Measurements from ENCODE around the gene TOR2A. TPM values are rescaled to one million over a fixed set of nuclear protein-coding genes. Genes with fewer than 3 reads are reported as not detected.

The TOR2A gene
- total RNA-seq, 1 experiment from 2014 or later: 2.6 TPM

DNA sequence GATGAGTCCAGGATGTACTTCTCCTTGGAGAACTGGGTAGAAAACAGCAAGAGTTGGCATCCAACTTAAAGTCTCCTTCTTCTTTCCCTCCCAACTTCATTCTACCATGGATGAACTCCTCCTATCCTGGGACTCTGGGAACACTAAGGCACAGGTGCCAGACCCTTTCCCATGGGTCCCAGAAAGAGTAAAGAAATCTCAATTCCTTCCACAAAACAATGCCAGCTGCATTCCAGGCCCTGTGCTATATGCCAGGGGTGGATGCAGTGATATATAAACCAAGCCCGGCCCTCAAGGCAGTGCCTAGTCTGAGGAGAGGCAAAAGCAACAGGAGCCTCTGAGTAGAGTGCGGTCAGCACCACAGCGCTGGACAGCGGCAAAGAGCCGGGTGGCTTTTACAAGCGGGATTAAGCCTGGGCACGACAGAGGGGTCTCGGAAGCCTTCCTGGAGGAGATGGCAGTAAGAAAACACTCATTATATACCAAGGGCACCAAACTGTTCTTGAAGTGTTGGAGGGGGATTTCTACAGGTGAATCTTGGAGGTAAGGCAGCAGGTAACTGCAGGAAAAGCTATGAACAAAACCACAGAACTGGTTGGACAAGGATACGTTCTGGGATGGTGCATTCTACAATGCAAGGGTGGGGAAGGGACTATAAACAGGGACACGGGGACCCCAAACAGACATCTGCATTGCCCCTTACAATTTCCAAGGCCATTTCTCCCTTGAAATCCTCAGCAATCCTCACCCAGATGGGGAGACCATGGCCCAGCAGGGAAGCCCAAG, 16.4 kb upstream of the TOR2A start:
- in situ Hi-C loops (cut with HindIII; ENCODE audit: low pct_unique_long_range_greater_than_20kb, low sequenced_read_pairs): no loop called here
- peak; percentile 31 for DNase-seq (ENCODE audit: low read depth)

GRCh38 chr9:127749090-127749787, 14.1 kb upstream of the TOR2A start:
- no peak for DNase-seq (ENCODE audit: low read depth)
- in situ Hi-C loops (cut with HindIII; ENCODE audit: low pct_unique_long_range_greater_than_20kb, low sequenced_read_pairs): no loop called here

GRCh38 chr9:127746959-127747569, 12.0 kb upstream of the TOR2A start:
- no peak for DNase-seq (ENCODE audit: low read depth)
- in situ Hi-C loops (cut with HindIII; ENCODE audit: low pct_unique_long_range_greater_than_20kb, low sequenced_read_pairs): no loop called here

DNA sequence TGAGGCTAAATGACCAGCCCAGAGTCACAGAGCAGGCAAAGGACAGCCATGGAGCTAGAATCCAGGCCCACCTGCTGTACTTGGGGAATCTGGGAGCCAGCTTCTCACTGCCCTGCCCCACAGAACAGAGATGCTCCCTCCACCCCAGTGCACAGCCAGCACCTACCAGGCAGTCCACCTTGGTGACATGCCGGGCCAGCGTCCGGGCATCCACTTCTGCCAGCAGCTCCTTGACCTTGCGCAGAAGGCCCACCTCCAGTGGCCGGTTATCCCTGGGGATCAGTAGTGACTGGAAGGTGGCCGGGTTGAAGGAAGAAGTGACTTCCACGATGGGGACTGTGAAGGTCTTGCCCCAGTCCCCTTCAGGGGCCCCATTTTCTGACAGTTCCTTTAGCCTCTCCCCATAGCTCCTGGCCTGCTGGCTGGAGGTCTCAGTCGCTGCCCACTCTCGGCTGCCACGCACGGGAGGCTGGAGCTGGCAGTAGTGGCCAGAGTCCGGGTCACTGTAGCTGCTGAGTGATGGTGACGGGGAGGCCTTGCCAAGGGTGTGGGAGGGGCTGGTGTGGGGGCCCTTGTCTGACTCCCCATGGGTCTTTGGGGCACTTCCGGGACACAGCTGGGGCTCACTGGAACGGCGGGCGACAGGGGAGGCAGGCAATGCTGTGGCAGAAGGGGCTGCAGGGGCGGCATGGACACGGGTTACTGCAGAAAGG, 9.5 kb upstream of the TOR2A start:
- DNase-seq (ENCODE audit: low read depth): no peak
- in situ Hi-C loops (cut with HindIII; ENCODE audit: low pct_unique_long_range_greater_than_20kb, low sequenced_read_pairs): no loop called here

DNA sequence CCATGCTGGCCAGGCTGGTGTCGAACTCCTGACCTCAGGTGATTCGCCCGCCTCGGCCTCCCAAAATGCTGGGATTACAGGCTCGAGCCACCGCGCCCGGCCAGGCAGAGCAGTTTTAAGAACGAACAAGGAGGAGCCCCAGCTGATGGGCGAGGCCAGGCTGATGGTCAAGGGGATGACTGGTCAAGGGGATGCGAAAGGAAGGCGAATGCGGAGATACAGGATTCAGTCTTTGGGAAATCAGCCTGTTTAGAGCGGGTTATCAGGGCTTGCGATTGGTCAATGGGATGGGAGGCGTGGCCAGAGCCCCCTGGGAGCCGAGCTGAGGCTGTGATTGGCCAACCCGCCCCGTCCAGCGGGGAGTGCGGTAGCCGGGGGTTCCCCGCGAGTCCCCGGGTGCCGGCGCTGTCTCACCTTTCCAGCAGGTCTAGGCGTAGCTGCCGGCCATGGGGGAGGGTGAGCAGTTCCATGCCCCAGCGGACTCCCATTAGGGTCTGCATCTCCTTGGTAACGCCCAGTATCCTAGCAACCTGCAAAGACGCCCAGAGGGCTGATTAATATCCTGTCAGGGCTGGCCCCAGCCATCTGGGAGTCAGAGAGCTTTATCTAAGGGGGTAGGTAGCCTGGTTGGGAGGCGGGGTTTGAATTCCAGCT, 7.5 kb upstream of the TOR2A start:
- peak; percentile 85 for DNase-seq (ENCODE audit: low read depth)
- in situ Hi-C loops (cut with HindIII; ENCODE audit: low pct_unique_long_range_greater_than_20kb, low sequenced_read_pairs): no loop called here

GRCh38 chr9:127741831-127742434, 6.8 kb upstream of the TOR2A start:
- in situ Hi-C loops (cut with HindIII; ENCODE audit: low pct_unique_long_range_greater_than_20kb, low sequenced_read_pairs): no loop called here

DNA sequence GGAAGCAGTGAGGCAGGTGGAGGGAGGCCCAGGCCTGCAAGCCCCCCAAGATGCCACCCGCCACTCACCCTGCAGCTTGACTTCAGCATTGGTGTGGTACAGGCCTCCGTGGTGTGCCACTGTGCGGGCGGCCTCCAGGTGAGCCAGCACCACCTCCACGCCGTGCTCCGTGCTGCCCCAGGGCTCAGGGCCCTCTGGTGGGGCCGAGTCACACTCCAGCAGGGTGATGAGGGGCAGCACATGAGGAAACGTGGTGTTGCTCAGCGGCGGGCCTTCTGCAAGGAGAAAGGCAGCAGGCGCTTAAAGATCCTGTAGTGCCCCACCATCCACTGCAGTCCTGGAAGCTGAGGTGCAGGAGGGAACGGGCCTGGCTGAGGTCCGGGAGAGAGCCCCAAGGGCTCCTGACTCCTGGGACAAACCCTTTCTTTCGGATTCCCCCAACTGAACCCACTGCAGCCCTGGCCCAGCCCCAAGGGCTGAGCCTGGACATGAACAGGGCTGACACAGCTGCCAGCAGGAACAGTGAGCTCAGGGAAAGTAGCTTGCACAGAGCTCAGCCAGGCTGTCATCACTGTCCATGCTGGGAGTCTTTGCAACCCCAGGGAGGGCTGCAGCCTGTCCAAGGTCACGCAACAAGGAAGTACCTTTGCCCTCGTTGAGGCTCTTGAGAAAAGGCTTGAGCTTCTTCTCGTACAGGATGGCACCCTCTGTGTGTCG, 4.7 kb upstream of the TOR2A start:
- in situ Hi-C loops (cut with HindIII; ENCODE audit: low pct_unique_long_range_greater_than_20kb, low sequenced_read_pairs): no loop called here
- peak; percentile 4 for DNase-seq (ENCODE audit: low read depth)

More at GRCh38 chr9:127741831-127742434, 6.8 kb upstream of the TOR2A start:
- DNase-seq (ENCODE audit: low read depth): peak; percentile 62

DNA sequence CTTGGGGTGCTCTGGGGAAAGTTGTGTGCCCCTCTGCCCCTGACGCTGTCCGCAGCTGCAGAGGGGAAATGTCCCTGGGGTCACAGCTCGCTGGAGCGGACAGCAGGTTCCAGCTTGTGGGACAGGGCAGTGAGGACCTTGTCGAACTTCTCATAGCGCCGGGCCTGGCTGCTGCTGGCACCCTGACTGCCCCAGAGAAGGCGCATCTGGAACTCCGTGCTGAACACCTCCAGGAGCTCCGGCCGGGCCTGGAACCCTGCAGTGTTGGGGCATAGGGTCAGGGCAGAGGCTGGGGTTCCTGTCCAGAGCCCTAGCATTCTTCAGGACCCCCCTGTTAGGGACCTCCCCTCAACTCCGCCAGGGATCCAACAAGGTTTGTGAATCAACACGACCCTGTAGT, 3.6 kb upstream of the TOR2A start:
- in situ Hi-C loops (cut with HindIII; ENCODE audit: low pct_unique_long_range_greater_than_20kb, low sequenced_read_pairs): no loop called here

GRCh38 chr9:127735530-127736185, 564 bp upstream of the TOR2A start:
- in situ Hi-C loops (cut with HindIII; ENCODE audit: low pct_unique_long_range_greater_than_20kb, low sequenced_read_pairs): no loop called here
- no peak for DNase-seq (ENCODE audit: low read depth)

More for the DNA sequence above, 3.6 kb upstream of the TOR2A start:
- DNase-seq (ENCODE audit: low read depth): no peak

- in situ Hi-C loops (cut with HindIII; ENCODE audit: low pct_unique_long_range_greater_than_20kb, low sequenced_read_pairs): no loop called here
Observed at GRCh38 chr9:127734247-127734746, 797 bp downstream of the TOR2A start.

GRCh38 chr9:127733614-127734013, 1.5 kb downstream of the TOR2A start:
- in situ Hi-C loops (cut with HindIII; ENCODE audit: low pct_unique_long_range_greater_than_20kb, low sequenced_read_pairs): no loop called here
- no peak for DNase-seq (ENCODE audit: low read depth)

More at GRCh38 chr9:127734247-127734746, 797 bp downstream of the TOR2A start:
- no peak for DNase-seq (ENCODE audit: low read depth)

GRCh38 chr9:127732444-127732843, 2.6 kb downstream of the TOR2A start:
- no peak for DNase-seq (ENCODE audit: low read depth)
- in situ Hi-C loops (cut with HindIII; ENCODE audit: low pct_unique_long_range_greater_than_20kb, low sequenced_read_pairs): no loop called here

DNA sequence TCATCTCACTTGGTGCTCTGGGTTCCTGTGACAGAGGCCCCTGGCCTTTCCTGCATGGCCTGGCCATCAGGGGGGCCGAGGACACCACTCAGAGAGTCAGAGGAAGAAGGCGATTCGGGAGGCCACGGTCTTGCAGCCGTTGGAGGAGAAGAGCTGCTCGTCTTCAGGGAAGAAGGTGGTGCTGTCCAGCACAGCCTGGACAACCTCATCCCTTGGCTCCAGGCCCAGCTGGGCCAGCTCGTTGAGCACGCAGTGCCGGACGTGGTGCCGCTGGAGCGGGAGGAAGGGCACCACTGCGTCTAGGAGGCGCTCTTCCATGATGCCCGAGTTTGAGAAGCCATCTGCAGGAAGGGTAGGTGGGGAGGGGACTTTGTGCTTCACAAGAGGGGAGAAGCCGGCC, 3.2 kb downstream of the TOR2A start:
- in situ Hi-C loops (cut with HindIII; ENCODE audit: low pct_unique_long_range_greater_than_20kb, low sequenced_read_pairs): no loop called here
- DNase-seq (ENCODE audit: low read depth): no peak

- no peak for DNase-seq (ENCODE audit: low read depth)
- in situ Hi-C loops (cut with HindIII; ENCODE audit: low pct_unique_long_range_greater_than_20kb, low sequenced_read_pairs): no loop called here
Observed at GRCh38 chr9:127730799-127731410, 4.2 kb downstream of the TOR2A start.

GRCh38 chr9:127730262-127730661, 4.8 kb downstream of the TOR2A start:
- in situ Hi-C loops (cut with HindIII; ENCODE audit: low pct_unique_long_range_greater_than_20kb, low sequenced_read_pairs): no loop called here
- no peak for DNase-seq (ENCODE audit: low read depth)

DNA sequence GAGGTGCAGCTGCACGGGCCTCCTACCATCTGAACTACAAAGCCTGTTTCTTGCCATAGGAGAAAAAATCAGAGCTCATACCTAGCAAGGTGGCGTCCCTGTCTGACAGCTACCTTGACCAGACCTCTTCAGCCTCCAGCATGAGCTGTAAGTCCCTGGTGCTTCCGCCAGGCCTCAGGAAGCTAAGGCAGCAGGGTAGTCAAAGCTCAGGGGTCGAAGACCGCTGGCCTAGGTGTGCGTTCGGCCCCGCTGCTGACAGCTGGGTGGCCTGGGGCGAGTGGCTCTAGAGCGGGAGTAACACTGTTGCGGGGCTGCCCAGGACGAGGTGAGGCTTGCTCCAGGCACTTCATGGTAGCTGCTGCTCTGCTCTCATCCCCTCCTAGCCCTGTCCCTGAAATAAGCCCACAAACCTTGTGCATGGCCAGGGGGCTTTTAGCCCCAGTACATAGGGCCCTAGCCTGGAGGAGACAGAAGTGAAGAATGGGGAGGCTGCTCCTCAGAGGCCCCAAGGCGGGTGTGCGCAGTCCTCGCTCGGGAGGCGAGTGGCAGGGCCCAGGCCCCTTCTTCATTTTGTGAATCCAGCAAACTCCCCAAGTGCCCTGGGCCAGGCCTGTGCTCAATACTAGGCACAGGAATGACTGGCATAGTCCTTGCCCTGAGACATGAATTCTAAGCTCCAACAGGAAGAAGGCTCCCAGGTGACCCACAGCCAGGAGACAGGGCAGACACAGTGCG, 5.4 kb downstream of the TOR2A start:
- no peak for DNase-seq (ENCODE audit: low read depth)
- in situ Hi-C loops (cut with HindIII; ENCODE audit: low pct_unique_long_range_greater_than_20kb, low sequenced_read_pairs): no loop called here
